GM15510 (cell line): ENCODE results near the gene SETD6.

Source experiments
- POLR2A ChIP-seq: IDR thresholded peaks from 3 replicates; pipeline ENCODE4 v1.6.1; 2011; ENCODE audit warnings: borderline replicate concordance; ENCODE audit not compliant: insufficient read length; ENCODE audit errors: extremely low read depth

The SETD6 gene, protein sequence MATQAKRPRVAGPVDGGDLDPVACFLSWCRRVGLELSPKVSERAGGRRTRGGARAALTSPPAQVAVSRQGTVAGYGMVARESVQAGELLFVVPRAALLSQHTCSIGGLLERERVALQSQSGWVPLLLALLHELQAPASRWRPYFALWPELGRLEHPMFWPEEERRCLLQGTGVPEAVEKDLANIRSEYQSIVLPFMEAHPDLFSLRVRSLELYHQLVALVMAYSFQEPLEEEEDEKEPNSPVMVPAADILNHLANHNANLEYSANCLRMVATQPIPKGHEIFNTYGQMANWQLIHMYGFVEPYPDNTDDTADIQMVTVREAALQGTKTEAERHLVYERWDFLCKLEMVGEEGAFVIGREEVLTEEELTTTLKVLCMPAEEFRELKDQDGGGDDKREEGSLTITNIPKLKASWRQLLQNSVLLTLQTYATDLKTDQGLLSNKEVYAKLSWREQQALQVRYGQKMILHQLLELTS

DNA sequence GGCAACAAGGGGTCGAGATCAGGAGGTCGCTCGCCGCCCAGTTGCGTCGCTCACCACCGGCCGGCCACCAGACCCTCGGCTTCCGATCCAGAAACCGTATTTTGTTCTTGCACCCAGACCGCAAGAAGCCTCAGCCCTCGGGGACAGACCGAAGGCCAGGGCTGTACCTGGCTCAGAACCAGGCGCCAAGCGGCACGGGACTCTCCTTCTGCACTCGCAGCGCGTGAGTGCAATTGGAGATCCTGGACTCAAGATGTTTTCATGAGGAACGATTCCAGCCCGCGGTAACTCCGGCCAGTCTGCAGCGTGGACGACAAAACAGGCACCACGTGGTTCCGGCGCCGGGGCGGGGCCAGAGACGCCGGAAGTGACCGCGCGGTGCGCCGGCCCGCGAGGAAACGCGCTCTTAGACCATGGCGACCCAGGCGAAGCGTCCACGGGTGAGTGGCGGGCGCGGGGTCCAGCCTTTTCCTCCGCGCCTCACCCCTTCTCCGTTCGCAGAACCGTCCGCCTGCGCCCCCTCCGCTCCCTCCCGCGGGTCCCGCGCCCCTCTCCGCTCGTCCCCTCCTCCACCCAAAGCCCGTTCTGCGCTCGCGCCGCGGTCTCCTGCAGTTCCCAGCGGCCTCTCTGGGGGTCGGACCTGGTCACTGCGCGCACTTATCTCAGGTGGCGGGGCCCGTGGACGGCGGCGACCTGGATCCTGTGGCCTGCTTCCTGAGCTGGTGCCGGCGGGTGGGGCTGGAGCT is at the start of gene SETD6:
TSS of gene SETD6 (plus strand) at position 393 of the 746 bp plus-strand sequence. CDS start at position 414, 21 bp downstream.
- TF ChIP-seq POLR2A: peak; percentile 65

DNA sequence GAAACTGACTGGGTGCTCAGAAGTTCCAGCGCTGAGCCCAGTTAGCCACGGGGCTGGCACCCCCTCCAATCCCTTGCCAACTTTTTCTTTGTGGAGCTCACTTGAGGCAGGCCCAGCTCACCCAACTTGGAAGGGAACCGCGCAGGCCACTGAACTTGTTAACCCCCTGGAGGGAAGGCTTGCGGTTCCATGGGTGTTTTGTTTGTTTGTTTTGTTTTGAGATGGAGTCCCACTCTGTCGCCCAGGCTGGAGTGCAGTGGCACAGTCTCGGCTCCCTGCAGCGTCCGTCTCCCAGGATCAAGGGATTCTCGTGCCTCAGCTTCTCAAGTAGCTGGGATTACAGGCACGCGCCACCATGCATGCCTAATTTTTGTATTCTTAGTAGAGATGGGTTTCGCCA is 49.5 kb upstream of the SETD6 start:
- no peak for TF ChIP-seq POLR2A

GRCh38 chr16:58466396-58466795 is 48.9 kb upstream of the SETD6 start:
- TF ChIP-seq POLR2A: no peak

DNA sequence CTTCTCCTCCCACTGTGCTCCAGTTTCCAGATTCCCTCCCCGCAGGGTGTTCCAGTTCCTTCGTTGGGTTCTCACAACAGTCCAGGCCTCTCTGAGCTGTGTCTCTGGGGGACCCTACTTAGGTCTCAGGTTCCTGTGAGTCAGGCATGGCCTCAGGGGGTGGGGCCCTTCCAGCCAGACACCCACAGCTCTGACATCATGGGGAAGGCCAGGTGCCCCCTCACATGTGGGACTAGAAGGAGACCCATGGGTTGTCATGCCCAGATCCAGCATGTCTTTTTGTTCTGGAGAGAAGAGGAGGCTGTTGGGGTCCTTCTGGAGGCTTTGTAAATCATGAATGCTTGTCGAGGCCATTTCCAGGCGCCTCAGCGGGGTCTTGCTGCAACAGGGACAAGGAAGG is 47.4 kb upstream of the SETD6 start:
- no peak for TF ChIP-seq POLR2A

- no peak for TF ChIP-seq POLR2A
These were observed 43.9 kb upstream of the SETD6 start for GRCh38 chr16:58471209-58471975.

DNA sequence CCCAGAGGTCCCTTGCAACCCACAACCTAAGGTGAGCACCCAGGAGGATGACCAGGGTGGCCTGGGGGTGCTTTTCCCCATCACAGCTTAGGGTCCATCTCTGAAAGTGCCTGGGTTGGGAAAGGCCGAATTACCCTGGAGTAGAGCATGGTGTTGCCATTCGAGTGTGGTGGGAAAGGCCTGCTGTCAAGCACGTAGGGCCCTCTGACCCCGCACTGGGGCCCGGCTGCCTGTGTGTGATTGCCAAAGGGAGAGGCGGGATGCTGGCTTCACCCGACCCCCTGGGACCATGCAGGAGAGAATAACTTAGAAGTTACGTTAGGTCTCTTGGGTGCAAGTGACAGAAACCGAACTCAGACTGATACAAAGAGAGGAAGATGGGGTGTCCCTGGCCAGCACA is 43.1 kb upstream of the SETD6 start:
- no peak for TF ChIP-seq POLR2A

DNA sequence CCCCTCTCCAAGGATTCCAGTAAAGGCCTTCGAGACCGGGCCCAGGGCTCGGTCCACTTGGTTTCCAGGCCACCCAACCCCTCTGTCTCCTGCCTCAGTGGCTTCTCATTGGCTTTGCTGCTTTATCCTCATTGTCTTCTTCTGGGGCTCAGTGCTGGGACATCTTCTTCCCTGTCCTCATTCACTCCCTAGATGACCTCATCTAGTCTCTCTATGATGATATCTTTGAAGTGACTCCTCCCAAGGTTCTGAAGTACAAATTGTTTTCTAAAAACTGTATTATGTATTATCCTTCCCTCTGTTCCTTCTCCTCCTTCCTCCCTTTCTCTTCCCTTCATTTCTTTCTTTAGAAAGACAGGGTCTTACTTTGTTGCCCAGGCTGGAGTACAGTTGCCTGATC is 42.5 kb upstream of the SETD6 start:
- TF ChIP-seq POLR2A: no peak

- TF ChIP-seq POLR2A: no peak
These were observed 41.0 kb upstream of the SETD6 start for GRCh38 chr16:58474296-58474695.

- no peak for TF ChIP-seq POLR2A
These were observed 40.2 kb upstream of the SETD6 start for GRCh38 chr16:58475091-58475619.

DNA sequence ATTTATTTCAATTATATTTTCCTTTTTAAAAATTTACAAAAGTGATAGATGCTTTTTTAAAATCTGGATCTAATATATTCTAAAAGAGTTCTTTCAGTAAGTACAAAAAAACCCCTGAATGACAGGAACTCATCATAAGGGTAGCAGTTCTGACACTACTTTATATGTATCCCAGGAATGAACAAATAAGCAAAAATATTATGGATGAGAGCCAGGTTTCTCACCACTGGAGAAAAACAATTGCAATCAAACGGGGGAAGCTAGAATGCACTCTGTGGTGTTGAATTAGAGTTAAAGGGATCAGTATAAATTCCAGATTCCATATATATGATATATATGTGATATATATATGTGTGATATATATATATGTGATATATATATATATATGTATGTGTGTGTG is 38.5 kb upstream of the SETD6 start:
- TF ChIP-seq POLR2A: no peak

DNA sequence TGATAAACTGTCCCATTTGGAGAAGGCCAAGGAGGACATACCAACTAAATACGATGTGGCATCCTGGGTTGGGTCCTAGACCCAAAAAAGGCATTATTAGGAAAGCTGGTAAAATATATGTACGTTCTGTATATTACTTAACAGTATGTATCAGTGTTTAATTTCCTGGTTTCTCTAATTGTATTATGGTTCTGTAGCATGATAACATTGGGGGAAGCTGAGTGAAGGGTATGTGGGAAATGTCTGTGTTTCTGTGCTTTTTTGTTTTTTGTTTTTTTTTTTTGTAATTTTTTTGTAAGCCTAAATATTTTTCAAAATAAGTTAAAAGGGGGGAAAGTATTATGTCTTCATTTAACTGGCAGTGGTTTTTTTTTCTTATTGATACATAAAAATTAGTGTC is 36.9 kb upstream of the SETD6 start:
- no peak for TF ChIP-seq POLR2A

DNA sequence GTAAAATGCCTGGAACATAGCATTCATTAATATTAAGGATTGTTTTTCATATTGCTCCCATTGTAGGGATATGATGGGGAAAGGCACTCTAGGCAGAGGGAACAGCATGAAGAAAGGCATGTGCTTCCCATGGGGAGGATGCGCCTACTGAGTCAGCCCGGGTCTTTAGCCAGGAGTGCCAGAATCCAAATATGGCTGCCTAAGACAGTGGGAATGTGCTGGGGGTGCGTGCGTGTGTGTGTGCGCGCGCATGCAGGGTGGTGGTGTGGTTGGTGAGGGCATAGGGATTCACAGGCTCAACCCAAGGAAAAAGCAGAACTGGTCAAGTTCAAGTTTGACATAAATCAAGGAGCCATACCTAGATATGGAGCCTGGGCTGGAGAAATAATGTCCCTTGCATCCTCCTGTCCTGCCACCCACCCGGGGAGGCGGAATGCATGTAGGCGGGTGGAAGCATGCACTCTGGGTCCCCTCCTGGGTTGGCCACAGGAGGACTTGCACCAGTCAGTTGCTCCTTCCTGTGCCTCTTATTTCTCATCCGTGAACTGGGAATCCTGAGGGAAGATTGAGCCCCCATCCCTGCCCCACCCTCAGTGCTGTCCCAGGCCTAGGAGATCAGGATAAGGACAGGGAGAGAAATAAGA is 34.0 kb upstream of the SETD6 start:
- no peak for TF ChIP-seq POLR2A

DNA sequence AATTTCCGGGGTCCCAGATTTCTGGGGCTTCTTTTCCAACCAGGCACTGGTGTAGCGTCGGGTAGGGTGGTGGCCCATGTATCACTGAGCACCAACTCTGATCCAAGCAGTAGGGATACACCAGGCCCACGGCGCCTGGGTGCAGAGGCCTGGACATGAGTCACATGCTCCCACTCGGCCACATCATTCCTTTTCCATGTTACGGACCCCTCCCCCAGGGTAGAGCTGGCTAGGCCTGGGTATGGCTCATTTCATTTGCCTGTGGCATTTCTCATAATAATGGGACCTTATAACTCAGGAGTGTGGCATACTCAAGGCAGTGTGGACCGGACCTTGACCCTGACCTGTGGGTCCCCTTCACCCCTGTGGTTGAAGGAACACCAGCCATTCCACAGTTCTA is 33.4 kb upstream of the SETD6 start:
- TF ChIP-seq POLR2A: no peak

DNA sequence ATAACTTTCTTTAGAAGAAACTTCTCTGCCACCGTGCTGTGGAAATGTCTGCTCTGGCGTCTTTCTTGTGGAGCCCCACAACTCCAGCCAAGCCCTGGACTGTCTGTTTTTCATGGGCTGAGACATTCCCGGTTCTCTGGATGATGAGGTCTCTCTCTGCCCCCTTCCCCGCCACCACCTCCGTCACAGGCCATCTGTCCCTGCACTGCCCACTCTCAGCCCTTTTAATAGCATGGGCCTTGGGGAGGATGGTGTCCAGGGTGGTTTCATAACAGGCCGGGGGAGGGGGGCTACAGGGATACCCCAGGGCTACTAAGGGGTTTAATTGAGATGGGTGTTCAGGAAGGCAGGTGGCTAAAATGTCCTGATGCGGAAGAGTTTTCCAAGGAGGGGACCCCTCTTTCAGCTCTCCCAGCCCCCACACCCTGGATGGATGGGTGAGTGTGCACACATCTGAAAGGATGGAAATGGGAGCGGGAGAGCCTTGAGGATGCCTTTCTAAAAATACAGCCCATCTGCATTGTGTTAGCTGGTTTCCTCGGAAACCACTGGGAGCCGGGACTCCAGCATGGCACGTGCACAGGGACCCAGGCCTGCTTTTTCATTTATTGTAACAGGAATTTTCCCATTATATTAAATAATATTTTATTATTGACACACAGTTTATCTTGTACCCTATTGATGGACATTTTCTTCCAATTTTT is 30.0 kb upstream of the SETD6 start:
- TF ChIP-seq POLR2A: no peak

- no peak for TF ChIP-seq POLR2A
These were observed 27.6 kb upstream of the SETD6 start for GRCh38 chr16:58487566-58488351.
